ENCODE results near the gene ZNF574.

GRCh38 chr19:42109896-42110295, 33.9 kb downstream of the ZNF574 start:
- TF ChIP-seq CTCF (IDR thresholded peaks at IDR 0.05) (no peak), POLR2A (IDR thresholded peaks at IDR 0.05) (no peak)
